H1 (cell line): ENCODE data around the gene ZMIZ1. TPM values are rescaled to one million over a fixed set of nuclear protein-coding genes. Genes with fewer than 3 reads are reported as not detected.

Source experiments
- CTCF ChIA-PET: fragments of 300-600 bp; sonication (Branson Sonifier 250); formaldehyde crosslinking; loops from one replicate; lab custom pipeline; 2021; ENCODE audit not compliant: partially characterized antibody; lab: Charles Lee
- POLR2A ChIA-PET: fragments of 300-600 bp; sonication (Branson Sonifier 250); formaldehyde crosslinking; loops from one replicate; lab custom pipeline; 2021; ENCODE audit warnings: inconsistent platforms; ENCODE audit not compliant: partially characterized antibody; lab: Charles Lee
- DNase-seq, 2 experiments: peaks; one replicate each; pipeline versions ENCODE4 v3.0.0 to v3.0.0-alpha.2; 2010 to 2022; ENCODE audit warnings: low spot score in 2 of 2, low read depth in 1 of 2, mixed read lengths in 1 of 2
- FAIRE-seq: peaks from 2 replicates; lab custom pipeline; 2011; peaks lifted over from hg19 to GRCh38; lab: Jason Lieb, UNC
- H2AFZ ChIP-seq: 2 replicates; pipeline ENCODE4 v1.8.1; 2012; ENCODE audit warnings: low read length, inconsistent platforms
- H2AK5ac ChIP-seq: 2 replicates; pipeline ENCODE4 v1.6.1; 2013; ENCODE audit warnings: low read depth, low read length
- H2BK120ac ChIP-seq: replicated peaks from 2 replicates; pipeline ENCODE3; 2013; ENCODE audit warnings: low read depth, low read length, inconsistent platforms
- H2BK12ac ChIP-seq: 2 replicates; pipeline ENCODE4 v1.6.1; 2013; ENCODE audit warnings: low read depth, low read length
- H2BK15ac ChIP-seq: 2 replicates; pipeline ENCODE4 v1.6.1; 2013; ENCODE audit warnings: low read length
- H2BK20ac ChIP-seq: 2 replicates; pipeline ENCODE4 v1.6.1; 2013; ENCODE audit warnings: low read length
- H2BK5ac ChIP-seq: 2 replicates; pipeline ENCODE4 v1.6.1; 2013; ENCODE audit warnings: low read depth, low read length
- H3K14ac ChIP-seq: 2 replicates; pipeline ENCODE4 v1.6.1; 2013; ENCODE audit warnings: inconsistent platforms; ENCODE audit not compliant: insufficient read length
- H3K18ac ChIP-seq: 2 replicates; pipeline ENCODE4 v1.6.1; 2013; ENCODE audit warnings: low read length; ENCODE audit errors: extremely low read depth
- H3K23ac ChIP-seq: 2 replicates; pipeline ENCODE4 v1.6.1; 2013; ENCODE audit warnings: inconsistent platforms; ENCODE audit not compliant: insufficient read length
- H3K23me2 ChIP-seq: 2 replicates; pipeline ENCODE4 v1.6.1; 2013; ENCODE audit warnings: low read depth, low read length
- H3K27ac ChIP-seq: 2 replicates; pipeline ENCODE4 v1.6.1; 2011; ENCODE audit warnings: low read depth, low read length, inconsistent platforms
- H3K27me3 ChIP-seq, 4 experiments: replicated peaks in 1 of 4; 1 replicate in 1 of 4; 2 replicates in 3 of 4; pipeline versions ENCODE4 v1.6.1 to v1.8.1; 2011 to 2013; ENCODE audit warnings: low read length in 3 of 4, mild to moderate bottlenecking in 3 of 4, inconsistent platforms in 2 of 4, mixed read lengths in 2 of 4, moderate library complexity in 1 of 4; ENCODE audit not compliant: control insufficient read depth in 3 of 4, insufficient read depth in 3 of 4; ENCODE audit errors: extremely low read depth in 1 of 4
- H3K36me3 ChIP-seq, 4 experiments: 2 replicates each; pipeline versions ENCODE4 v1.6.1 to v1.8.1; 2011 to 2013; ENCODE audit warnings: mild to moderate bottlenecking in 4 of 4, low read length in 3 of 4, moderate library complexity in 2 of 4, control low read depth in 1 of 4, inconsistent platforms in 1 of 4; ENCODE audit not compliant: insufficient read depth in 4 of 4, control insufficient read depth in 2 of 4
- H3K4ac ChIP-seq: replicated peaks from 2 replicates; pipeline ENCODE3; 2013; ENCODE audit warnings: low read length, low read depth, mixed read lengths, inconsistent platforms; ENCODE audit not compliant: insufficient read length
- H3K4me1 ChIP-seq, 4 experiments: replicated peaks in 1 of 4; 1 replicate in 1 of 4; 2 replicates in 3 of 4; pipeline versions ENCODE4 v1.6.1 to v1.8.1; 2011 to 2013; ENCODE audit warnings: low read length in 3 of 4, inconsistent platforms in 2 of 4, mixed read lengths in 1 of 4; ENCODE audit not compliant: insufficient read depth in 4 of 4, control insufficient read depth in 3 of 4
- H3K4me2 ChIP-seq, 2 experiments: 2 replicates each; pipeline versions ENCODE4 v1.6.1 to v1.8.1; 2011 to 2013; ENCODE audit warnings: low read depth in 2 of 2, low read length in 2 of 2, control low read depth in 1 of 2, inconsistent platforms in 1 of 2, mild to moderate bottlenecking in 1 of 2; ENCODE audit not compliant: insufficient read depth in 1 of 2
- H3K4me3 ChIP-seq, 4 experiments: fragments of 200-600, 300-600 bp in 1 of 4; sonication (generic), shearing (Covaris generic), sonication (Bioruptor Twin) in 1 of 4; 2 replicates each; pipeline versions ENCODE4 v1.5.1 to v1.8.1; 2011 to 2016; ENCODE audit warnings: low read length in 4 of 4, low read depth in 3 of 4, control low read depth in 2 of 4, inconsistent platforms in 2 of 4, mild to moderate bottlenecking in 2 of 4, mixed read lengths in 1 of 4, moderate library complexity in 1 of 4; ENCODE audit not compliant: insufficient read depth in 2 of 4; ENCODE audit errors: extremely low read depth in 1 of 4
- H3K56ac ChIP-seq: replicated peaks from 2 replicates; pipeline ENCODE3; 2013; ENCODE audit warnings: low read depth, mild to moderate bottlenecking, mixed read lengths, low read length, inconsistent platforms; ENCODE audit not compliant: insufficient read length
- H3K79me1 ChIP-seq: 2 replicates; pipeline ENCODE4 v1.6.1; 2013; ENCODE audit warnings: low read depth, low read length, control low read depth
- H3K79me2 ChIP-seq, 2 experiments: 2 replicates each; pipeline versions ENCODE4 v1.6.1 to v1.8.1; 2012 to 2013; ENCODE audit warnings: low read length in 2 of 2, mild to moderate bottlenecking in 2 of 2, inconsistent platforms in 1 of 2; ENCODE audit not compliant: insufficient read depth in 2 of 2, control insufficient read depth in 1 of 2
- H3K9ac ChIP-seq, 4 experiments: replicated peaks in 1 of 4; 1 replicate in 1 of 4; 2 replicates in 3 of 4; pipeline versions ENCODE4 v1.6.1 to v1.8.1; 2011 to 2013; ENCODE audit warnings: low read depth in 3 of 4, low read length in 3 of 4, control low read depth in 2 of 4, mild to moderate bottlenecking in 2 of 4, moderate library complexity in 2 of 4, inconsistent platforms in 1 of 4; ENCODE audit errors: extremely low read depth in 1 of 4
- H3K9me3 ChIP-seq, 2 experiments: 2 replicates each; pipeline versions ENCODE4 v1.6.1 to v1.8.1; 2012 to 2013; ENCODE audit warnings: mild to moderate bottlenecking in 2 of 2, moderate library complexity in 2 of 2, control low read depth in 1 of 2, inconsistent platforms in 1 of 2, low read depth in 1 of 2, low read length in 1 of 2, mixed read lengths in 1 of 2; ENCODE audit not compliant: insufficient read depth in 2 of 2
- H4K20me1 ChIP-seq, 2 experiments: replicated peaks in 1 of 2; 2 replicates each; pipeline versions ENCODE3 to v1.8.1; 2011 to 2013; ENCODE audit warnings: inconsistent platforms in 2 of 2, low read length in 2 of 2, mild to moderate bottlenecking in 1 of 2; ENCODE audit not compliant: insufficient read depth in 2 of 2, control insufficient read depth in 1 of 2
- H4K5ac ChIP-seq: 2 replicates; pipeline ENCODE4 v1.6.1; 2013; ENCODE audit warnings: low read length, low read depth, mixed read lengths, inconsistent platforms; ENCODE audit not compliant: insufficient read length
- H4K8ac ChIP-seq: 2 replicates; pipeline ENCODE4 v1.8.0; 2013; ENCODE audit warnings: mild to moderate bottlenecking, moderate library complexity, low read length, inconsistent platforms; ENCODE audit not compliant: insufficient read depth; ENCODE audit errors: extremely low read depth
- H4K91ac ChIP-seq: replicated peaks from 2 replicates; pipeline ENCODE3; 2013; ENCODE audit warnings: low read length, mixed read lengths, inconsistent platforms; ENCODE audit not compliant: insufficient read length
- BACH1 ChIP-seq: IDR thresholded peaks from 2 replicates; pipeline ENCODE4 v1.6.1; 2012; ENCODE audit warnings: low read length, improper control_type of control experiment
- GABPA ChIP-seq: IDR thresholded peaks from 2 replicates; pipeline ENCODE4 v1.6.1; 2011; ENCODE audit warnings: mild to moderate bottlenecking, low read length, moderate library complexity, borderline replicate concordance; ENCODE audit not compliant: insufficient read depth
- KDM1A ChIP-seq: fragments of 200-600, 300-600 bp; sonication (generic); IDR thresholded peaks from 2 replicates; pipeline ENCODE4 v1.7.1; 2016; ENCODE audit warnings: mild to moderate bottlenecking, low read length, borderline replicate concordance
- RAD21 ChIP-seq, 2 experiments: IDR thresholded peaks in 1 of 2; conservative IDR thresholded peaks in 1 of 2; 2 replicates each; pipeline ENCODE4 v1.6.1; 2011; ENCODE audit warnings: low read depth in 2 of 2, low read length in 2 of 2, improper control_type of control experiment in 1 of 2, inconsistent platforms in 1 of 2, mild to moderate bottlenecking in 1 of 2, moderate library complexity in 1 of 2
- TEAD4 ChIP-seq: IDR thresholded peaks from 2 replicates; pipeline ENCODE4 v1.6.1; 2012; ENCODE audit warnings: low read depth, low read length, inconsistent platforms, mixed read lengths
- WGBS, 2 experiments: shearing (Covaris generic) in 1 of 2; methylation state at CpG; one replicate each; pipeline versions ENCODE4 v1.1.6 to v1.1.7; 2013 to 2015; ENCODE audit warnings: low lambda C conversion rate in 2 of 2, mixed read lengths in 2 of 2, inconsistent platforms in 1 of 2, low coverage in 1 of 2, missing lambda C conversion rate in 1 of 2; ENCODE audit not compliant: insufficient replicate concordance in 2 of 2, insufficient coverage in 1 of 2, insufficient read length in 1 of 2; ENCODE audit errors: extremely low coverage in 1 of 2, missing lambda C conversion rate in 1 of 2; 5-methylcytosine and 5-hydroxymethylcytosine counted together
- polyA plus RNA-seq, 7 experiments: library from polyadenylated mRNA; depleted of rRNA in 3 of 7; stranded (reverse) in 5 of 7; unstranded in 2 of 7; fragments of >200 nt in 5 of 7; fragments of 200-250 nt in 2 of 7; gene quantifications; 1 replicate in 5 of 7; 2 replicates in 1 of 7; 4 replicates in 1 of 7; pipeline versions ENCODE4 v1.2.1 to v1.2.3, GENCODE V29; 2011 to 2013; ENCODE audit warnings: missing spikeins in 2 of 7, mixed read lengths in 2 of 7
- total RNA-seq: library from RNA; stranded (reverse); fragmentation: NEBNext Ultra II Directional; extraction: Animal tissue kit (Norgen Biotek cat#: 25700); gene quantifications from 2 replicates; pipeline ENCODE4 v1.2.1, GENCODE V29; 2021

The ZMIZ1 gene
- total and polyA plus RNA-seq, 2 of the 8 experiments (the other 6 are each of a cell fraction or from before 2014, with no cell fraction given) = 8.1 to 28.0 TPM

- no peak overlapping the region for H3K4me3 ChIP-seq
- no peak overlapping the region; the same call in 1 of the 2 replicates for H2AK5ac ChIP-seq
- POLR2A ChIA-PET = interaction anchor here (1.5 kb wide), 1 partner anchor 12 kb away, joined by 5 read pairs; no protein-coding TSS in a partner anchor
- no peaks in the 10 kb centered on the region for H3K79me1 ChIP-seq
- peaks cover 0 to 18% (median 9%) of the 10 kb centered on the region in 4 experiments; a peak in 4 of 7 replicates for H3K27me3 ChIP-seq
- no peak overlapping the region for H3K27ac ChIP-seq
- H3K9ac ChIP-seq = no peak overlapping the region
- H3K4me2 ChIP-seq = no peak overlapping the region
- no peak overlapping the region for H2BK20ac ChIP-seq
- H2BK15ac ChIP-seq = no peak overlapping the region
- no peaks in the 10 kb centered on the region for H4K20me1 ChIP-seq
- FAIRE-seq = no peak
- no peak overlapping the region for H3K4ac ChIP-seq
- H2BK120ac ChIP-seq = no peak overlapping the region
- H3K23me2 ChIP-seq = peaks cover 10% of the 10 kb centered on the region
- no peaks in the 10 kb centered on the region for H3K79me2 ChIP-seq
- no peak overlapping the region for H4K91ac ChIP-seq
- H2BK5ac ChIP-seq = no peak overlapping the region
- DNase-seq = no peak
- TF ChIP-seq TEAD4 (no peak), RAD21 (IDR thresholded peaks at IDR 0.05 in 1 of 2, conservative IDR thresholded peaks at IDR 0.05 in 1 of 2; ENCODE audit: low read depth in 2 of 2, low read length in 2 of 2) (no peak), BACH1 (no peak), KDM1A (no peak), GABPA (no peak)
- TF ChIP-seq, all 59 proteins: peak for 0
- H4K8ac ChIP-seq = peak overlapping the region; percentile 30
- peaks cover 5 to 13% (median 7%) of the 10 kb centered on the region in 4 experiments; a peak in 4 of 7 replicates for H3K4me1 ChIP-seq
- no peak overlapping the region for H3K23ac ChIP-seq
- no peak overlapping the region for H3K14ac ChIP-seq
- H2BK12ac ChIP-seq = peak overlapping the region; percentile 39; the same call in 1 of the 2 replicates
- H3K18ac ChIP-seq = no peak overlapping the region; the same call in 1 of the 2 replicates
- H3K9me3 ChIP-seq = no peaks in the 10 kb centered on the region
- no peak overlapping the region for H2AFZ ChIP-seq
- WGBS, 2 experiments = 82% methylated on average over 8 of the region's 8 CpGs; no CpG with 5 or more reads in 1 of the 2 experiments
- no peaks in the 10 kb centered on the region for H3K36me3 ChIP-seq
- H4K5ac ChIP-seq = no peak overlapping the region
- H3K56ac ChIP-seq = no peak overlapping the region
- CTCF ChIA-PET = interaction anchor here (0.9 to 2.4 kb wide), 8 partner anchors 12 to 211 kb away, joined by 3 to 10 read pairs (median 4); no protein-coding TSS in a partner anchor
Measured at GRCh38 chr10:79063661-79064492, 4.9 kb upstream of the ZMIZ1 start.
